ENCODE measurements around the gene HGS. TPM values are rescaled to one million over a fixed set of nuclear protein-coding genes. Genes with fewer than 3 reads are reported as not detected.
A peak's percentile ranks its signal among the peaks of the same experiment; 100 is the strongest.

The HGS gene
- total and polyA plus RNA-seq, 2 of the 13 experiments (the other 11 are each of a cell fraction or from before 2014, with no cell fraction given), result 73.3 to 78.1 TPM

GRCh38 chr17:81666342-81667191 is 17.2 kb upstream of the HGS start, which contains the start of the genes CCDC137 and OXLD1 (continued):
- TF ChIP-seq, protein P1, sequence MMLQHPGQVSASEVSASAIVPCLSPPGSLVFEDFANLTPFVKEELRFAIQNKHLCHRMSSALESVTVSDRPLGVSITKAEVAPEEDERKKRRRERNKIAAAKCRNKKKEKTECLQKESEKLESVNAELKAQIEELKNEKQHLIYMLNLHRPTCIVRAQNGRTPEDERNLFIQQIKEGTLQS (CRISPR knock-in tag; IDR thresholded peaks at IDR 0.05), result no peak; the same call in none of the 2 replicates
- TF ChIP-seq, protein P2, sequence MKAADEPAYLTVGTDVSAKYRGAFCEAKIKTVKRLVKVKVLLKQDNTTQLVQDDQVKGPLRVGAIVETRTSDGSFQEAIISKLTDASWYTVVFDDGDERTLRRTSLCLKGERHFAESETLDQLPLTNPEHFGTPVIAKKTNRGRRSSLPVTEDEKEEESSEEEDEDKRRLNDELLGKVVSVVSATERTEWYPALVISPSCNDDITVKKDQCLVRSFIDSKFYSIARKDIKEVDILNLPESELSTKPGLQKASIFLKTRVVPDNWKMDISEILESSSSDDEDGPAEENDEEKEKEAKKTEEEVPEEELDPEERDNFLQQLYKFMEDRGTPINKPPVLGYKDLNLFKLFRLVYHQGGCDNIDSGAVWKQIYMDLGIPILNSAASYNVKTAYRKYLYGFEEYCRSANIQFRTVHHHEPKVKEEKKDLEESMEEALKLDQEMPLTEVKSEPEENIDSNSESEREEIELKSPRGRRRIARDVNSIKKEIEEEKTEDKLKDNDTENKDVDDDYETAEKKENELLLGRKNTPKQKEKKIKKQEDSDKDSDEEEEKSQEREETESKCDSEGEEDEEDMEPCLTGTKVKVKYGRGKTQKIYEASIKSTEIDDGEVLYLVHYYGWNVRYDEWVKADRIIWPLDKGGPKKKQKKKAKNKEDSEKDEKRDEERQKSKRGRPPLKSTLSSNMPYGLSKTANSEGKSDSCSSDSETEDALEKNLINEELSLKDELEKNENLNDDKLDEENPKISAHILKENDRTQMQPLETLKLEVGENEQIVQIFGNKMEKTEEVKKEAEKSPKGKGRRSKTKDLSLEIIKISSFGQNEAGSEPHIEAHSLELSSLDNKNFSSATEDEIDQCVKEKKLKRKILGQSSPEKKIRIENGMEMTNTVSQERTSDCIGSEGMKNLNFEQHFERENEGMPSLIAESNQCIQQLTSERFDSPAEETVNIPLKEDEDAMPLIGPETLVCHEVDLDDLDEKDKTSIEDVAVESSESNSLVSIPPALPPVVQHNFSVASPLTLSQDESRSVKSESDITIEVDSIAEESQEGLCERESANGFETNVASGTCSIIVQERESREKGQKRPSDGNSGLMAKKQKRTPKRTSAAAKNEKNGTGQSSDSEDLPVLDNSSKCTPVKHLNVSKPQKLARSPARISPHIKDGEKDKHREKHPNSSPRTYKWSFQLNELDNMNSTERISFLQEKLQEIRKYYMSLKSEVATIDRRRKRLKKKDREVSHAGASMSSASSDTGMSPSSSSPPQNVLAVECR (CRISPR knock-in tag; IDR thresholded peaks at IDR 0.05; ENCODE audit: borderline replicate concordance), result peak; percentile 99
- TF ChIP-seq ZNF740 (CRISPR knock-in tag; IDR thresholded peaks at IDR 0.05) (no peak), NAIF1 (CRISPR knock-in tag; IDR thresholded peaks at IDR 0.05; ENCODE audit: borderline replicate concordance) (0 out of 2 replicates have a peak, but pooled peaks have one; percentile 51), CENPT (CRISPR knock-in tag; IDR thresholded peaks at IDR 0.05; ENCODE audit: low read depth) (peak; percentile 81; the same call in 1 of the 2 replicates), BRD4 (CRISPR knock-in tag; IDR thresholded peaks at IDR 0.05) (peak; percentile 88), GZF1 (CRISPR knock-in tag; IDR thresholded peaks at IDR 0.05) (0 out of 2 replicates have a peak, but pooled peaks have one; percentile 13), ZFY (CRISPR knock-in tag; IDR thresholded peaks at IDR 0.05) (peak; percentile 88), ZNF770 (CRISPR knock-in tag; IDR thresholded peaks at IDR 0.05) (peak; percentile 76), MTA1 (CRISPR knock-in tag; IDR thresholded peaks at IDR 0.05; ENCODE audit: borderline replicate concordance) (0 out of 2 replicates have a peak, but pooled peaks have one; percentile 53), TP53 (CRISPR knock-in tag; conservative IDR thresholded peaks at IDR 0.05) (no peak), DNMT1 (CRISPR knock-in tag; IDR thresholded peaks at IDR 0.05) (no peak), JARID2 (CRISPR knock-in tag; IDR thresholded peaks at IDR 0.05; ENCODE audit: insufficient replicate concordance) (no peak), E2F1 (CRISPR knock-in tag; IDR thresholded peaks at IDR 0.05) (peak; percentile 79), ZMYM2 (CRISPR knock-in tag; IDR thresholded peaks at IDR 0.05) (no peak)
- TF ChIP-seq, protein P3, sequence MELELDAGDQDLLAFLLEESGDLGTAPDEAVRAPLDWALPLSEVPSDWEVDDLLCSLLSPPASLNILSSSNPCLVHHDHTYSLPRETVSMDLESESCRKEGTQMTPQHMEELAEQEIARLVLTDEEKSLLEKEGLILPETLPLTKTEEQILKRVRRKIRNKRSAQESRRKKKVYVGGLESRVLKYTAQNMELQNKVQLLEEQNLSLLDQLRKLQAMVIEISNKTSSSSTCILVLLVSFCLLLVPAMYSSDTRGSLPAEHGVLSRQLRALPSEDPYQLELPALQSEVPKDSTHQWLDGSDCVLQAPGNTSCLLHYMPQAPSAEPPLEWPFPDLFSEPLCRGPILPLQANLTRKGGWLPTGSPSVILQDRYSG (CRISPR knock-in tag; IDR thresholded peaks at IDR 0.05), result no peak; the same call in 1 of the 2 replicates
- TF ChIP-seq, protein P4, sequence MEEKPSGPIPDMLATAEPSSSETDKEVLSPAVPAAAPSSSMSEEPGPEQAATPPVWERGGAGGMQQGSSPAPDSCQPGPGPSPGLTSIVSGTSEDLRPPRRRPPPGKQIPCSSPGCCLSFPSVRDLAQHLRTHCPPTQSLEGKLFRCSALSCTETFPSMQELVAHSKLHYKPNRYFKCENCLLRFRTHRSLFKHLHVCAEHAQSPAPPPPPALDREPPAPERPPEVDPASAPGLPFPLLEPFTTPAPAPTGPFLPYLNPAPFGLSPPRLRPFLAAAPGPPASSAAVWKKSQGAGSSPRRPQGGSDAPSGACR (CRISPR knock-in tag; IDR thresholded peaks at IDR 0.05), result peak; percentile 27; the same call in 1 of the 2 replicates
